GM21423 (cell line): ENCODE data around the gene ATG2B.

Experiments used
- ATAC-seq: cut with Tn5 transposase; IDR thresholded peaks from one replicate; pipeline ENCODE4 v1.9.1; 2021; ENCODE audit warnings: mild to moderate bottlenecking, moderate library complexity; ENCODE audit not compliant: unreplicated experiment

Gene ATG2B

DNA sequence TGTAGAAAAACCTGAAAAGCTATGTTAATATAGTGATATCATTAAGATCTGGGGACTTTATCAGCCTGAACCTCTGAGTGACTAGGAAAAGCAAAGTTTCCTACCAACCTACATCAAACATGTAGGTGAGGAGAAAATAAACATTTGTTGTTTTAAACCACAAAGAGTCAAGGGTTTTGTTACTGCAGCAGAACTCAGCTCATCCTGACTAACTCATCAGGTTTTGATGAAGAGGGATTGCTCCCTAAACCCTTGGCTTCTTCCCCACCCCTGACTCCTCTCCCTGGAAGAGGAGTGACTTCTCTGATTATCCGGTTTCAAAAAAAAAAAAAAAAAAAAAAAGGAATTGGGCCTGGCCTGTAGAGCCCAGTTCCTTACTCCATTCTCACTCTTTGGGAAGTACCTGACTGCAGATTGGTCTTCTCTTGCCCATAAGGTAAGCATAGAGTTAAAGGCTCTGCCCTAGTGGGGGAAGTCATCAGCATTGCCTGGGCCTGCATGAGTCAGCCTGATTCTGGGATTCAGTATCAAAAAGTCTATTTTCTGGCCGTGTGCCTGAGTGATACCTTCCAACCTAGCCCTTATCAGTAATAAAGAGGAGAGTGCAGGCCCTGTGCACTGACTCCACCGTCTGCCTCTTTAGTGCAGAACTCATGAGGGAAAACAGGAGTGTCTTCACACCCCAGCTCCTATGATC is 90.2 kb downstream of the ATG2B start:
- no peak for ATAC-seq

DNA sequence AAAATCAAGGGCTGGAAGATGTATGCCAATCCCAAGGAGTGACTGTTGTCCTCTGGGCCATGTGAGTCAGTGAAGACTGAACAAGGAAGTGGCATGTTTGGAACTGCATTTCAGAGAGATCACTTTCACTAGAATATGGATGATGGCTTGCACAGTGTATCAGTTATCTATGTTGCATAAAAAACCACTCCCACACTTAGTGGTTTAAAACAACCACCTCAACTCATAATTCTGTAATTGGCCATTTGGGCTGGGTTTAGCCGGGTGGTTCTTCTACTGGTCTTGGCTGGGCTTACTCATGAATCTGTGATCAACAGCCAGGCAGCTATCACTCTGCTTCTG is 91.7 kb downstream of the ATG2B start:
- no peak for ATAC-seq

DNA sequence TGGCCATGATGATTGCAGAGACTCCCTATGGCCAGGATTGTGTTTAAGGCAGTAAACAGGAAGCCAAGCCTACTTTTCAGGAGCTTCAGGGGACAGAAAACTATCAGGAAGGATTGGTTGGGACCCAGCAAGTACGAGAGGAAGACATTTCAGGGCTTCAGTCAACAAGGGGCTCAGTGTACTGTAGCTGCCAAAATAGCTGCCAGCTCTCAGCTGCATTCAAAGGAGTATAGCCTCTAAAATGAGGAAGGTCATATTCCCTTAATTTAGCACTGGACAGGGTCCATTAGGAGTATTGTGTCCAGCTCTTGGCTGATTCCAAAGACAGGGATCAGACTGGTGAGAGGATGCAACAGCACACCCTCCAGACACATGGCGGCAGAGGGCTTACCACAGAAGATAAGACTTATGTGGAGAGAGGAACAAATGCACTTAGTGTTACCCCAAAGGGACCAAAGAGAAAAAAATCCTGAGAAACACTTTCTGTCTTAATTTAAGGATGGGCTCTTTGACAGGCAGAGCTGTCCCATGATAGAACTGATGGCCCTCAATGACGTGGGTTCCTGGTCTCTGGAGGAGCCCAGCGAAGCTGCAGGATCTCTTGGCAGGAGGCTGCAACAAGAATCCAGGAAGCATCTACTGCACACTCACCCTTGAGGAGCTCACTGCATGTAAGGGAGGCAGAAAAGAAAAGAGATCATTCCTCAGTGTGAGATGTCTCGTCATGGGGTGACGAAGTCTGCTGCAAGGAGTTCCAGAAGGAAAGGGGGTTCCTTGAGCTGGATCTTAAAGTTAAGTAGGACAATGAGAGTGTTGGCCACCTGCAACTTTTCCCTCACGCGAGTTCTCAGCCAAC is 92.3 kb downstream of the ATG2B start:
- no peak for ATAC-seq

DNA sequence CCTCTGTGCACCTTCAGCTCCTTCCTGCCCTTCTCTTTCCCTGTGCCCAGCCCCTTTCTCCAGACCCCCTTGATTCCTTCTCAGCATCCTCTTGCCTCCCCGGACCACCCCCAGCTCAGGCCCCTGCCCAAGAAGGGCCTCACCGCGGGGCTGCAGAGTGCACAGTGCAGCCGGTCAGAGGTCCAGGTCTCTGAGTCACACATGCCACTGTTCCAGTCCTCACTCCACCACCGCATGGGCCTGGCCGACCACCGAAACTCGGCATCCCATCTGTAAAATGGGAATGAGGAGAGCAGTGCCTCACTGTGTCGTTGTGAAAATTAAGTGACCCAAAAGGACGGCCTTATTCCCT is 93.8 kb downstream of the ATG2B start:
- ATAC-seq: no peak

DNA sequence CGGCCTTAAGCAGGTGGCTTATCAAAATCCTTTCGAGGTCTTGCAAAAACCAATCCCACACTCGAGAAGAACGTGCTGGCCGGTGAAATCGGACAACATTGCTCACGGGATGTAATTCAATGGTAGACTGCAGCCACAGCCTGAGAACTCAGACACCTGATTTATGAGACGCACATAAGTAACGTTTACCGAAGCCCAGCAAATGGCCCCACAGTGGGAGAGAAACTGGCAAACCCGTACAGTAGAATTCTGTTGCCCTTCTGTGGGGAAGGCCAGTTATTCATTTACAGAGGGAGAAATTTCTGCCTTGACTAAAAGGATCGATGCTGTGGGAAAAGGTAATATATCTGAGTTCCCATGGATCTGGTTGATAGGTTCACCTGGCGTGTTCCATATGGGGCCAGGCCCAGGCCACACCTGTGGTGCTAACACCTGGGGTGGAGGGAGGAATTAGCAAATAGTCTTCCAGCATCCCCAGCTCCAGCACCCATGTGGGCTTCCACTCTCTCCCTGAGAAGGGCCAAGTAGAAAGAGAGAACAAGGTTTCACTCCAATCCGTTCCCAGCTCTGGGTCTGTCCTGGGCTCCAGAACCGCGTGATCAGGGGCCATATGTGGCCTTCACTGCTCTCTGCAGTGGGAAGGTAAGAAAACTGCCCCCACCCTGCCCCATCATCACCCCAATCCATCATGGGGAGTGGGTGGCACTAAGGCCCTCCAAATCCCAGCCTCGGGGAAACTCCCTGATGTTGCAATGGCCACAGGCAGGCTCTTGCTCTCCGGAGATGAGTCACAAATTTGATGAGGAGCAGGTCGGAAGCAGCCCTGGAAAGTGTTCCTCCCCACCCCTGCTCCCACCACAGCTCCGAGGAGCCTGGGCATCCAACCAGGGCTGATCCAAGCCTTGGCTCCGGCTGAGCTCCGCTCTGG is 94.4 kb downstream of the ATG2B start:
- no peak for ATAC-seq

DNA sequence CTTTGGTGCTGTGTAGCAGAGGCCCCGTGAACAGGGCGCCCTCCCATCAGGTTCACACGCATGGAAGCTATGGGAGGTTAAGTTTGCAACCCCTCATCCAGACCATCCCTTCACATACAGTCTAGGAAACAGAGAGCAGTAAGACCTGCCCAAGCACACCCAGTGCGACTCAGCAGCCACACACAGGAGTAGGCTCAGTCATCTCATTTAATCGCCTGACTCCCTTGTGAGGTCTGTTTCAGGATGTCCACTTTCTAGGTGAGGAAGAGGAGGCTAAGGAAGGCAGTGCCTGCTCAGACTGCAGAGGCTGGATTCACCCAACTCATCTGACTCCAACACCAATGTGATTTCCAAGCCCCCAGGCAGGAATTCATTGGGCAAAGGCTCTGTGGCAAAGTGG is 95.2 kb downstream of the ATG2B start:
- no peak for ATAC-seq

DNA sequence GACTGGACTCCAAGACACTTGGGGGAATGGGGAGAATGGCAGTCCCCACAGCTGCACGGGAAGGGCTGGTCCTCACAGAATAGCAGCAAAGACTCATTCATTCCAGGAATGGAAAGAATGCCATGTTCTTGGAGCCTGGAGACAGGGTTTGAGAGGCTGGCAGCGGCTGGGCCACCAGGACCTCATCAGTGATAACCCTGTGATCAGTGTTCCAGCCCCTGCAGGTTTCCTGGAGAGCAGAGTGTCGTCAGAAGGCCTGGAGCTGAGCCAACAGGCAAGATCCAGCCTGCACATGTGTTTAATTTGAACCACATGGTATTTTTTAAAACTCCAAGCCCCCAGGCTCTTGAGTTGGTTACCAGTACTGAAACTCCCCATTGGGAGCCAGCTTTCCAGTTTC is 95.8 kb downstream of the ATG2B start:
- no peak for ATAC-seq

DNA sequence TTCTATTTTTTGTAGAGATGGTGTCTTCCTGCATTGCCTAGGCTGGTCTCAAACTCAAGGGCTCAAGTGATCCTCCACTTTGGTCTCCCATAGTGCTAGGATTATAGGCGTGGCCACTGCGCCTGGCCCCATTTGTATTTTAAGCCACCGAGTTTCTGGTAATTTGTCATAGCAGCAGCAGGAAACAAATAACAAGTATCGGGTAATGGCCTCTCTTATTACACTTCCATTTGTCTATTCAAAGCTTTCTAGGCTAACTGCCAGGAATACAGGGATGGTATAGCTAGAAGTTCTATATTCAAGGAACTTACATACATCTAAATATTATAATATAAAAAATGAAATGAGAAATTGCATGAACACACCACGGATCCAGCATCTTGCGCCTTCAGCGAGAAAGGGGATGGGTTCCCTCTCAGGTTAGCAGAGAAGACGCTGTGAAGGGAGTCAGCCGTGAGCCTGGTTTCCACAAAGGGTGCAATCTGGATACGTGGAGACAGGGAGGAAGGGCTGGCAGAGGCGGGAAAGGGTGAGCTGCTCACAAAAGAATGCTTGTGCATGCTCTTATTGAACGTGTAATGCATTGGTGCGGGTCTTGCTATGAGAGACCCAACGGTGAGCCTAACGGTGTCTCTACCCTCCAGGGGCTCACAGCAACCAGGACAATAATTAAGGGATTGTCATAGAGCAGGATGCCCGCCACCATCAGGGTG is 97.6 kb downstream of the ATG2B start:
- ATAC-seq: no peak

DNA sequence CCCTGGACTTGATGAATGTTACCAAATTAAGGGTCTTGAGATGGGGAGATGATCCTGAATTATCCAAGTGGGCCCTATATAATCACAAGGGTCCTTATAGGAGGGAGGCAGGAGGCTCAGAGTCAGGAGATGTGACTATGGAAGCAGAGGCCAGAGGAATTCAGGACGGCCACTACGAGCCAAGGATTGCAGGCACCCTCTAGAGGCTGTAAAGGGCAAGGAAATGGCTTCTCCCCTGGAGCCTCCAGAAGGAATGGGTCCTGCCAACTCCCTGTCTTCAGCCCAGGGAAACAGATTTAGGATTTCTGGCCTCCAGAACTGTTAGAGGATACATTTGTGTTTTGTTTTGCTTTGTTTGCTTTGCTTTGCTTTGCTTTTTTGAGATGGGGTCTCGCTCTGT is 98.3 kb downstream of the ATG2B start:
- ATAC-seq: no peak

DNA sequence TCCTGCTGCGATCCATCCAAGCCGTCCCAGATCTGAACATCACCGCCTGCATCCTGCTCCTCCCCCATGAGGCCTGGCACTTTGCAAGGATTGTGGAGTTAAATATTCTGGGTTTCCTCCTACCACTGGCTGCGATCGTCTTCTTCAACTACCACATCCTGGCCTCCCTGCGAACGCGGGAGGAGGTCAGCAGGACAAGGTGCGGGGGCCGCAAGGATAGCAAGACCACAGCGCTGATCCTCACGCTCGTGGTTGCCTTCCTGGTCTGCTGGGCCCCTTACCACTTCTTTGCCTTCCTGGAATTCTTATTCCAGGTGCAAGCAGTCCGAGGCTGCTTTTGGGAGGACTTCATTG is 99.0 kb downstream of the ATG2B start:
- ATAC-seq: no peak

DNA sequence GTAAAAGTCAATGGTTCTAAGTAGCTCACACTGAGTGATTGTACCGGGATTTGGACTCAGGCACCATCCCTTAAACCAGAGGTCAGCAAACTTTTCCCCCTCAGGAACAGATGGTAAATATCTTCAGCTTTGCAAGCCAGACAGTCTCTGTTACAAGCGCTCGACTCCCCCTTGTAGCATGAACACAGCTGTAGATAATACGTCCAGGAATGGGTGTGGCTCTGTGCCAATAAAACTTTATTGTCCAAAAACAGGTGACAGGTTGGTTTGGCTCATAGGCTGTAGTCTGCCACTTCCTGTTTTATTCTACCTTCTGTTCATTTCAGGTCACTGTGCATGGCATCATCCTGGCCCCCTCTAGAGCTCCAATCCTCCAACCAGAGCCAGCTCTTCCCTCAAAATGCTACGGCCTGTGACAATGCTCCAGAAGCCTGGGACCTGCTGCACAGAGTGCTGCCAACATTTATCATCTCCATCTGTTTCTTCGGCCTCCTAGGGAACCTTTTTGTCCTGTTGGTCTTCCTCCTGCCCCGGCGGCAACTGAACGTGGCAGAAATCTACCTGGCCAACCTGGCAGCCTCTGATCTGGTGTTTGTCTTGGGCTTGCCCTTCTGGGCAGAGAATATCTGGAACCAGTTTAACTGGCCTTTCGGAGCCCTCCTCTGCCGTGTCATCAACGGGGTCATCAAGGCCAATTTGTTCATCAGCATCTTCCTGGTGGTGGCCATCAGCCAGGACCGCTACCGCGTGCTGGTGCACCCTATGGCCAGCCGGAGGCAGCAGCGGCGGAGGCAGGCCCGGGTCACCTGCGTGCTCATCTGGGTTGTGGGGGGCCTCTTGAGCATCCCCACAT is 99.6 kb downstream of the ATG2B start:
- no peak for ATAC-seq

DNA sequence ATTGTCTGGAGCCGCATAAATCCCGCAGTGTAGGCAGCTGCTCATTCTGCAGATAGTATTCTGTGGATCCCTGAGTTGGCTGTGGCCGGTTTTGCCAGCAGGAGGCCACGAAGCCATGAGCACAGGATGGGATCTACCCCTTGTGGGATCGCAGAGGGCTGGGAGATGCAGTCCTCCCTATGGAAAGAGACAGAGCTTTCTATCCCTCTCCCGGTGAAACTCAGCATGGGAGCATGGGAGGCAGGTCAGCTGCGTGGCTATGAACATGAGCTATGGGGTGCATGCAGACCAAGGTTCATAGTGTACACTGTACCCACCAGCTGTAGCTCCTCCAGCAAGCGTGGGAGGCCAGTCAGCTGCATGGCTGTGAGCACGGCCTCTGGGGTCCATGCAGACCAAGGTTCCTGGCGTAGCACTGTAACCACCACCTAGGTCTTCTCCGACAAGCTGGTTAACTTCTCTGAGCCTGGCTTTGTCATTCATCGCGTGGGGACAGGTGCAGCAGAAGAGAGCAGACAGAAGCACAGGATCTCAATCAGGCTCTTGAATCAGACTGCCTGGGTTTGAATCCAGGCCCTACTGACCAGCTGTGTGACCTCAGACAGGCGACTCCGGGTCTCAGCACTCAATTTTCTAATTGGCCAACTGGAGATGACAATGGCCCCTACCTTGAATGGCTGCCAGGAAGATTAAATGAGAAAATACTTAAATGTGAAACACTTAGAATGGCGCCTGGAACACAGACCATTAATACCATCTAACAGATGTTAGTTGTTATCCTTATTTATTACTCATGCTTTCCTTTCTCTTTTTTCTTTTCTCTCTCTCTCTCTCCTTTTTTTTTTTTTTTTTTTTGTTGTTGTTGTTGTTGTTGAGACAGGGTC is 101.1 kb downstream of the ATG2B start:
- no peak for ATAC-seq

DNA sequence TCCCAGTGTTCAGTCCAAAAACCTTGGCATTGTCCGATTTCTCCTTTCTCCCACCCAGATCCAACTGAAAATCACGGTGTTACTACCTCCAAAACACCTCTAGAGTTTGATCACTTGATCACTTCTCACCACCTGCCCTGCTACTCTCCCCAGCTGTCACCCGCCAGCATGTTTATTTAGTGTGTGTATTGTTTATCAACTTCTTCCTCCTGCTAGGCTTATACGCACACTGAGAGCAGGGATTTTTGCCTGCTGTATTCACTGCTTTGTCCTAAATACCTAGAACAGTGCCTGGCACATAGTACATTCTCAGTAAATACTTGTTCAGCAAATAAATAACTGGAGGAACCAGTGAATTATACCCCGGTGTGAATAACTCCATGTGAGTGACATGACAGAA is 102.1 kb downstream of the ATG2B start:
- no peak for ATAC-seq

DNA sequence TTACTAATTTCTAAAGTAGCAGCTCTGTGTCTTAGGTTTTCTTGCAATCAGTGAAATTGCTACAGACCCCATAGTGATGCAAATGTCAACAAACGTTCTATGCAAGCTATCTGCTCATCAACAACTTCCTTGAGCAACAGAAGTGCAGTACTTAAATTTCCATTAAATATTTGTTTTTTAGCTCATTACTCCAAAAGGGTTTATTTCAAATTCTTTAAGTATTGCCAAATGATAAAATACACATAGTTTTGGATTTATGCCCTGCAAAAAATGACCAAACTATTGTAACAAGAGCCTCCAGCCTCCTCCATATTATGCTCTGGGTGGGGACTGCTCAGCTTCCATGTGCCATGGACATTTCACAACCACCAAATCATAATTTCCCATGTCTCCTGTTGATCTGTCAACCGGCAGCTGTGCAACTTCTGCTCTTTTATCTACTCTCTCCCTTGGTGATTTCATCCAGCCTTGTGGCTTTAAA is 102.8 kb downstream of the ATG2B start:
- ATAC-seq: no peak

DNA sequence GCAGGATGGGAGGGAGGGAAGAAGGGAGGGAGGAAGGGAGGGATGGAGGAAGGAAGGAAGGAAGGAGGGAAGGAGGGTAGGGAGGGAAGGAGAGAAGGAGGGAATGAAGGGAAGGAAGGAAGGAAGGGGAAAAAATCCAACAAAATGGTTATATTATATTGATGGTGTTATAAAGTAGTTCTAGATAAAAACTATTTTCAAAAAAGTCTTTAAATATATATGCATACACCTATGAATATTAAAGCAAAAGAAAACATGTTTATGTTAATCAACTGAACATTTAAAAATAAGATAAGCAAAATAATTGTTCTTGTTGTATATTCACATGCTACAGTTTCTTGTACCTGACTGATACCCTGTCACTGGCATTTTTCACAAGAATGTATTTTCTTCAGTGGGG is 105.2 kb downstream of the ATG2B start:
- ATAC-seq: no peak

DNA sequence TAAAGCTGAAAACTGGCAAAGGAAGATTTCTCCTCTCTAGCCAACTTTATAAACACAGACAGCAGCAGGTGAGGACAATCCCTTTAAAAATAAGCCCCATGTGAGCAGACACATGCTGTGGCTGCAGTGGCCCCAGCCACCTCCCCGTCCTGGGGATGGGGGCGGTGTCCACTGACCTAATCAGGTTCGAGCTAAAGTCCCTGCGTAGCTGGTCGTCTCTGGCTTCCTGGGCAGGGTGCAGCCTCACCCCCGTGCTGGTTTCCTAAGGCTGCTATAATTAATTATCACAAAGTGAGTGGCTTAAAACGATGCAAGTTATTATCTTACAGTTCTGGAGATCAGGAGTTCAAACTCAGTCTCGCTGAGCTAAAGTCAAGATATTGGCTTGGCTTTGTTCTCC is 106.1 kb downstream of the ATG2B start:
- ATAC-seq: no peak

DNA sequence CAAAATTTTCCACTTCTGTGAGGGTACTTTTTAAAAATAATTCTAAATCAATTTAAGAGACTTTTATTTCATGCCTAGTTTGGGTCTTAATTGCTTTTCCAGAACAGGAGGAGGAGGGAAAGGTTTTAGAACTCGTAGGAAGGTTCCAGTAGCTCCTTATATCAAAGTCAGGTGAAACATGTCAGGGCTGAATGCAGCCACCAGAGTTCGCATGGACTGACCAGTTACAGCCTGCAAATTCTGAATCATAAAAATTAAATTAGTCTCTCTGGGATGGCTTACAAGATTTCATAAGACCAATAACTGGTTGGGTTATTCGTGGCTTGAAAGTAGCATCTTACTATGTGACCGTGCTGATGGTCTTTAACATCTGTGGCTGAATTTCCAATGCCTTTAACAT is 106.7 kb downstream of the ATG2B start:
- no peak for ATAC-seq

DNA sequence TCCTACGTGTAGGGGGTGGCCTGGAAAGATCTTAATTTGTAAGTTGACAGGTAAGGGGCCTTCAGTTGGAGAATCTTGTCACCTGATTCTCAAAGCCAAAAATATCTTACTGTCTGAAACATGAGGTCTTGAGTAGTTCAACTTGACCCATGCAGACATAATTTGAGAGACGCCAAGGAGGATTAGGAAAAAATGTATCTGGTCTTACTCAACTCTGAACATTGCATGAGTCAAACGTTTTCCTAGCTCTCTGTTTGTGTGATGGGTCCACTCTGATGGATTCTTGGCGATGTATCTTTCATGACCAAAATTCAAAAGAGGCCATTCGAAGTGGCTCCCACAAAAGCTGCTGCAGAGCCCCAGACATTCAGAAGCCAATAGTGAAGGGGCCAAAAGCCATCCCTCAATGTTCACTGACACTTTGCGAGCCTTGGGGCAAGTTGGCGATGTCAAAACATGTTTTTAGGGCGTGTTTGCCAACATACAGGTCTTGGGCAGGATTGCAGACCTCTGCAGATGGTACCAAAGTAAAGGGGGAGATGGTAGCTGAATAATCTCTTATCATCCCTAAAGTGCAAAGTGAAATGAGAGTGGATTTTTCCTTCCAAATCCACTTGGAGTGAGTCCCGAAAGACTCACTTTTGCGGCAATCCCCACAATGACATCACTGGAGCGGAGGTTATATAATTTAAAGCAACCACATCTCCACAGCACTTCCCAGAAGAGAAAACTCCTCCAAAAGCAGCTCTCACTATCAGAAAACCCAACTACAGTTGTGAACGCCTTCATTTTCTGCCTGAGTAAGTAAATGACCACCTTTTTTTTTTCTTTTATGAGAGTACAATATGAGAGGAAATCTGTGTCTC is 107.4 kb downstream of the ATG2B start, which contains the start of gene BDKRB1:
Gene BDKRB1, plus strand, starts transcription at position 710 of the 866 bp plus-strand sequence. CDS start 7,473 bp downstream, outside the sequence.
- no peak for ATAC-seq
